OCI-LY7 (cell line): ENCODE data around the gene MIER3.

ENCODE experiments used
- EZH2phosphoT487 ChIP-seq: fragments of 200-600 bp; sonication (generic); IDR thresholded peaks from 2 replicates; pipeline ENCODE4 v1.6.1; 2018; ENCODE audit warnings: low read depth, borderline replicate concordance, mild to moderate bottlenecking, mixed run types, antibody characterized with exemption, low read length, moderate library complexity, mixed read lengths
- TF ChIP-seq, protein P1 (sequence below): fragments of 200-600 bp; sonication (generic); conservative IDR thresholded peaks from 2 replicates; pipeline ENCODE4 v1.5.1; 2014; ENCODE audit warnings: mild to moderate bottlenecking, antibody characterized with exemption, low read length, moderate library complexity, mixed read lengths

DNA sequence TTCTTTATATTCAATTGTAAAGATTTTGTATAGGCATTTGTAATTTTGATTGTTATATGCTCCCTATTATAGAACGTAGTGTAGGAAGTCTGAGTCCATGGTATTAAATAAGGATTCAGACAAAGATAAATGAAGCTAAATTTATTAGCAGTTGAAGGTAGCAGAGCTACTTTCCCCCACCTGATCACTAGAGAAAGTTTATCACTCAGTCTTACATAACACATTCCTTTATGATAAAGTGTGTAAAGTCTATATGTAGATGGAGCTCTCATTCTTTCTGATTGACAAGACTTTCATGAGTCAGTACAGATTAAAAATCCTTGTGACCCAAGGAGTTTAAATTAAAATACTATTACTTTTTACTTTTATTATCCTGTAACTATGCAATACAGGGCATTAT, 2.3 kb upstream of the MIER3 start:
- TF ChIP-seq, protein P1, sequence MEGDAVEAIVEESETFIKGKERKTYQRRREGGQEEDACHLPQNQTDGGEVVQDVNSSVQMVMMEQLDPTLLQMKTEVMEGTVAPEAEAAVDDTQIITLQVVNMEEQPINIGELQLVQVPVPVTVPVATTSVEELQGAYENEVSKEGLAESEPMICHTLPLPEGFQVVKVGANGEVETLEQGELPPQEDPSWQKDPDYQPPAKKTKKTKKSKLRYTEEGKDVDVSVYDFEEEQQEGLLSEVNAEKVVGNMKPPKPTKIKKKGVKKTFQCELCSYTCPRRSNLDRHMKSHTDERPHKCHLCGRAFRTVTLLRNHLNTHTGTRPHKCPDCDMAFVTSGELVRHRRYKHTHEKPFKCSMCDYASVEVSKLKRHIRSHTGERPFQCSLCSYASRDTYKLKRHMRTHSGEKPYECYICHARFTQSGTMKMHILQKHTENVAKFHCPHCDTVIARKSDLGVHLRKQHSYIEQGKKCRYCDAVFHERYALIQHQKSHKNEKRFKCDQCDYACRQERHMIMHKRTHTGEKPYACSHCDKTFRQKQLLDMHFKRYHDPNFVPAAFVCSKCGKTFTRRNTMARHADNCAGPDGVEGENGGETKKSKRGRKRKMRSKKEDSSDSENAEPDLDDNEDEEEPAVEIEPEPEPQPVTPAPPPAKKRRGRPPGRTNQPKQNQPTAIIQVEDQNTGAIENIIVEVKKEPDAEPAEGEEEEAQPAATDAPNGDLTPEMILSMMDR, result no peak
- no peak for TF ChIP-seq EZH2phosphoT487
